Measurements from ENCODE around the gene EIF3L.

EIF3L gene

DNA sequence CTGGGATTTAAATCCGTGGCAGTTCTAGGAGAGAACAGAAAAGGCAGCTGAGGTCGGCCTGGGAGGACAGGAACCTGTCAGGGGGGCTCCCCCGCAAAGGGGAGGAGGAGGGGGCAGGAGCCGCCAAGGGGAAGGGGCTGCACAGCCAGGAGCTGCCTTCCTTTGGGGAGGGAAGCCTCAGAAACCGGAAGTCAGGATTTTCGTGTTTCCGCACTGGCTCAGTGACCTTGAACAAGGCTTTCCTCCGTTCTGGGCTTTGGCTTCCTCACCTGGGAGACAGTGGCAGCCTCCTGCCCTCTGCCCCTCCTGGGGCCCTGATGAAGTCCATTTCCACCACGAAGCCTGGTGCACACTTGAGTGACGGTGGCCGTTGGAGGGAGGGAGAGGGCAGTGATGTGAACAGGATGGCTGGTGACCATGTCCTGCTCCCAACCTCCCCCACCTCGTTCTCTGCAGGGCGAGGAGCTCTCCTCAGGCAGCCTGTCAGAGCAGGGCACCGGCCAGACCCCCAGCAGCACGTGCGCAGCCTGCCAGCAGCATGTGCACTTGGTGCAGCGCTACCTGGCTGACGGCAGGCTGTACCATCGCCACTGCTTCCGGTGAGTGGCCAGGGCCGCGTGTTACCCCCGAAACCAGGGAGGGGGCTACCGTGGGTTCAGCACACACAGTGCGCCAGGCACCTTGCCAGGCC, 69.5 kb downstream of the EIF3L start:
- H3K36me3 ChIP-seq (ENCODE audit: control insufficient read depth, insufficient read depth, low read length): no peaks in the 10 kb centered on the region
- no peaks in the 10 kb centered on the region for H3K9me3 ChIP-seq (ENCODE audit: control insufficient read depth, low read length)
- TF ChIP-seq, protein P1, sequence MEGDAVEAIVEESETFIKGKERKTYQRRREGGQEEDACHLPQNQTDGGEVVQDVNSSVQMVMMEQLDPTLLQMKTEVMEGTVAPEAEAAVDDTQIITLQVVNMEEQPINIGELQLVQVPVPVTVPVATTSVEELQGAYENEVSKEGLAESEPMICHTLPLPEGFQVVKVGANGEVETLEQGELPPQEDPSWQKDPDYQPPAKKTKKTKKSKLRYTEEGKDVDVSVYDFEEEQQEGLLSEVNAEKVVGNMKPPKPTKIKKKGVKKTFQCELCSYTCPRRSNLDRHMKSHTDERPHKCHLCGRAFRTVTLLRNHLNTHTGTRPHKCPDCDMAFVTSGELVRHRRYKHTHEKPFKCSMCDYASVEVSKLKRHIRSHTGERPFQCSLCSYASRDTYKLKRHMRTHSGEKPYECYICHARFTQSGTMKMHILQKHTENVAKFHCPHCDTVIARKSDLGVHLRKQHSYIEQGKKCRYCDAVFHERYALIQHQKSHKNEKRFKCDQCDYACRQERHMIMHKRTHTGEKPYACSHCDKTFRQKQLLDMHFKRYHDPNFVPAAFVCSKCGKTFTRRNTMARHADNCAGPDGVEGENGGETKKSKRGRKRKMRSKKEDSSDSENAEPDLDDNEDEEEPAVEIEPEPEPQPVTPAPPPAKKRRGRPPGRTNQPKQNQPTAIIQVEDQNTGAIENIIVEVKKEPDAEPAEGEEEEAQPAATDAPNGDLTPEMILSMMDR (IDR thresholded peaks at IDR 0.05): no peak
- no peak overlapping the region for H3K4me3 ChIP-seq (ENCODE audit: low read depth, low read length)
- no peak overlapping the region for H3K9ac ChIP-seq
- no peaks in the 10 kb centered on the region for H3K79me2 ChIP-seq
- no peak overlapping the region for H3K27ac ChIP-seq
- H2AFZ ChIP-seq: no peak overlapping the region
- H3K4me1 ChIP-seq: no peaks in the 10 kb centered on the region
- no peak overlapping the region for H3K4me2 ChIP-seq (ENCODE audit: low read length)
- no peaks in the 10 kb centered on the region for H3K27me3 ChIP-seq (ENCODE audit: control insufficient read depth, insufficient read depth, low read length)

DNA sequence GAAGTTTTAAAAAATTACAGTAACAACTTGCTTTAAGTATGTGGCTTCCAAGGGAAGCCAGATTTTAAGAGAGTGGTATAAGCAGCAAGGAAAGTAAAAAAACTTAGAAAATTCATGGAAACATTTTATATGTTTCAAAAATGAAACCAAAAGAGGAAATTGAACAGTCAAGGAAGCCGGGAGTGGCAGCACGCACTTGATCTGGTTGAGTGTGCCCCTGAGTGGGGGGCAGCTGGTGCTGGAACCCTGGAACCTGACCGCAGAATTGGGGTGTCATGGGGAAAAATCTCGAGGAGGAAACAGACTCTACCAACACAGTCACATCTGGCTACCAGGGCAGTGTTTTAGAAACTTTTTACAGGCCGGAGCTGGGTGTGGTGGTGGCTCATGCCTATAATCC, 70.9 kb downstream of the EIF3L start:
- Histone ChIP-seq H3K27ac (no peak overlapping the region), H3K4me3 (ENCODE audit: low read depth, low read length) (no peak overlapping the region), H3K79me2 (no peaks in the 10 kb centered on the region), H2AFZ (no peak overlapping the region), H3K9me3 (ENCODE audit: control insufficient read depth, low read length) (no peaks in the 10 kb centered on the region), H3K36me3 (ENCODE audit: control insufficient read depth, insufficient read depth, low read length) (no peaks in the 10 kb centered on the region), H3K27me3 (ENCODE audit: control insufficient read depth, insufficient read depth, low read length) (no peaks in the 10 kb centered on the region), H3K9ac (no peak overlapping the region), H3K4me2 (ENCODE audit: low read length) (no peak overlapping the region), H3K4me1 (no peaks in the 10 kb centered on the region)
- TF ChIP-seq, protein P1 (IDR thresholded peaks at IDR 0.05): no peak

DNA sequence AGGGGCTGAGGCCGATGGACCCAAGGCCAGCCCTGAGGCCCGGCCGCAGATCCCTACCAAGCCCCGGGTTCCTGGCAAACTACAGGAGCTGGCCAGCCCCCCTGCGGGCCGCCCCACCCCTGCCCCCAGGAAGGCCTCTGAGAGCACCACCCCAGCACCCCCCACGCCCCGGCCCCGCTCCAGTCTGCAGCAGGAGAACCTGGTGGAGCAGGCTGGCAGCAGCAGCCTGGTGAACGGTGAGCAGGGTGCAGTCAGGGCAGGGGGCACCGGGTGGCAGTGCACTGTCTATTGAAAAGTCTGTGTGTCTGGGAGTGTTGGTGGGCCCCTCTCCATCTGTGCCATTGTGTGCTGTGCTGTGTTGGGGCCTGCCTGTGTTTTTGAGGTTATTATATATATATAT, 73.0 kb downstream of the EIF3L start:
- no peaks in the 10 kb centered on the region for H3K36me3 ChIP-seq (ENCODE audit: control insufficient read depth, insufficient read depth, low read length)
- H3K4me1 ChIP-seq: no peaks in the 10 kb centered on the region

DNA sequence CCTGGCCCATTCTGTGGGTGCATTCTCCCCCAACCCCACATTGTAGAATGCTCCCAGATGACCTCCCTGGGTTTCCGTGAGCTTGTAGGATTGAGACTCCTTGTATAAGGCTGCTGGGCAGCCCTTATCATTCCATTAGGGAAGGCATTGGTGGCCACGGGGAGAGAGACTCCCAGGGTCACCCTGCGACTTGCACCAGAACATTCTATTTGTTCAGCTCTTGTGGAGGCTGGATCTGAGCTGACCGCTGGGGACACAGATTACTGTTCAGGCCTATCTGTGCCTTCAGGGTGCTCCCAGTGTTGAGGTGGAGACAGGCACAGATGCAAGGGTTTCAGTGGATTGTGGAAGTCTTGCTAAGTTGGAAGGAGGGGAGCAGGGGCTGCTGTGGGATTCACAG, 74.7 kb downstream of the EIF3L start:
- TF ChIP-seq, protein P1 (IDR thresholded peaks at IDR 0.05): no peak
- Histone ChIP-seq H3K9me3 (ENCODE audit: control insufficient read depth, low read length) (no peaks in the 10 kb centered on the region), H3K36me3 (ENCODE audit: control insufficient read depth, insufficient read depth, low read length) (no peaks in the 10 kb centered on the region), H3K27me3 (ENCODE audit: control insufficient read depth, insufficient read depth, low read length) (no peaks in the 10 kb centered on the region), H3K27ac (no peak overlapping the region), H3K79me2 (no peaks in the 10 kb centered on the region), H3K4me1 (peaks cover under 1% of the 10 kb centered on the region), H2AFZ (no peak overlapping the region), H3K9ac (no peak overlapping the region), H3K4me2 (ENCODE audit: low read length) (no peak overlapping the region), H3K4me3 (ENCODE audit: low read depth, low read length) (no peak overlapping the region)

More for the DNA sequence above, 73.0 kb downstream of the EIF3L start:
- Histone ChIP-seq H3K27ac (no peak overlapping the region), H3K27me3 (ENCODE audit: control insufficient read depth, insufficient read depth, low read length) (no peaks in the 10 kb centered on the region), H3K9ac (no peak overlapping the region), H3K4me2 (ENCODE audit: low read length) (no peak overlapping the region), H3K79me2 (no peaks in the 10 kb centered on the region), H3K9me3 (ENCODE audit: control insufficient read depth, low read length) (no peaks in the 10 kb centered on the region), H3K4me3 (ENCODE audit: low read depth, low read length) (no peak overlapping the region), H2AFZ (no peak overlapping the region)
- TF ChIP-seq, protein P1 (IDR thresholded peaks at IDR 0.05): no peak

Data from parathyroid adenoma (tissue), 2 donors.